Activated CD8-positive, alpha-beta memory T cell treated with anti-CD3 and anti-CD28 coated beads, Interleukin-2, amount 10 ng/mL, durations not matched to agents 7 days and 5 days (primary cell): Measurements from ENCODE around the gene KIAA0753. TPM values are rescaled to one million over a fixed set of nuclear protein-coding genes. Genes with fewer than 3 reads are reported as not detected.

Experiments used
- ATAC-seq: fragments of 150-1000 bp; cut with Tn5 transposase; one replicate; pipeline ENCODE4 v1.10.0; 2021; ENCODE audit warnings: moderate library complexity
- CTCF ChIA-PET: fragments of 350-600 bp; sonication (Branson Sonifier 250); formaldehyde crosslinking; loops from one replicate; lab custom pipeline; 2021; ENCODE audit warnings: antibody characterized with exemption; lab: Charles Lee
- DNase-seq: peaks from one replicate; pipeline ENCODE4 v3.0.0-alpha.2; 2020
- H3K27ac Mint-ChIP-seq: one replicate; pipeline ENCODE4 v1.8.0; 2021; ENCODE audit warnings: mild to moderate bottlenecking, mixed read lengths
- H3K27me3 Mint-ChIP-seq: one replicate; pipeline ENCODE4 v1.8.0; 2021; ENCODE audit warnings: mixed read lengths
- H3K36me3 Mint-ChIP-seq: one replicate; pipeline ENCODE4 v1.8.0; 2021; ENCODE audit warnings: mild to moderate bottlenecking, mixed read lengths
- H3K4me1 Mint-ChIP-seq: one replicate; pipeline ENCODE4 v1.8.0; 2021; ENCODE audit warnings: mixed read lengths
- H3K4me3 Mint-ChIP-seq: one replicate; pipeline ENCODE4 v1.8.0; 2021; ENCODE audit warnings: mild to moderate bottlenecking, moderate library complexity, mixed read lengths
- H3K9me3 Mint-ChIP-seq: one replicate; pipeline ENCODE4 v1.8.0; 2022; ENCODE audit warnings: low read depth, mixed read lengths
- total RNA-seq, 2 experiments: library from RNA; stranded (reverse); gene quantifications; one replicate each; pipeline ENCODE4 v1.2.3, GENCODE V29; 2021

The KIAA0753 gene
- total RNA-seq, 2 experiments from 2014 or later = 16.5 to 18.0 TPM

GRCh38 chr17:6549384-6550036 is 91.0 kb downstream of the KIAA0753 start:
- DNase-seq (no peak), ATAC-seq (no peak)
- Mint-ChIP-seq H3K27me3 (peaks cover 27% of the 10 kb centered on the region), H3K27ac (no peak overlapping the region), H3K4me3 (no peak overlapping the region), H3K4me1 (peaks cover 18% of the 10 kb centered on the region), H3K9me3 (no peaks in the 10 kb centered on the region), H3K36me3 (no peaks in the 10 kb centered on the region)
- CTCF ChIA-PET = interaction anchor here (2.2 kb wide), 1 partner anchor 76 kb away, joined by 12 read pairs; no protein-coding TSS in a partner anchor

GRCh38 chr17:6548578-6549330 is 91.8 kb downstream of the KIAA0753 start:
- H3K27me3 Mint-ChIP-seq = peaks cover 19% of the 10 kb centered on the region
- H3K36me3 Mint-ChIP-seq = no peaks in the 10 kb centered on the region
- ATAC-seq (peak; percentile 85), DNase-seq (peak; percentile 71)
- no peak overlapping the region for H3K4me3 Mint-ChIP-seq
- H3K27ac Mint-ChIP-seq = no peak overlapping the region
- CTCF ChIA-PET = interaction anchor here (2.2 kb wide), 1 partner anchor 76 kb away, joined by 12 read pairs; no protein-coding TSS in a partner anchor
- no peaks in the 10 kb centered on the region for H3K9me3 Mint-ChIP-seq
- H3K4me1 Mint-ChIP-seq = peaks cover 18% of the 10 kb centered on the region

GRCh38 chr17:6548034-6548433 is 92.5 kb downstream of the KIAA0753 start:
- Mint-ChIP-seq H3K9me3 (no peaks in the 10 kb centered on the region), H3K36me3 (no peaks in the 10 kb centered on the region), H3K4me3 (no peak overlapping the region), H3K27ac (no peak overlapping the region), H3K4me1 (peaks cover 18% of the 10 kb centered on the region), H3K27me3 (peaks cover 12% of the 10 kb centered on the region)
- ATAC-seq (no peak), DNase-seq (no peak)
- CTCF ChIA-PET = interaction anchor here (2.2 kb wide), 1 partner anchor 75 kb away, joined by 12 read pairs; no protein-coding TSS in a partner anchor

DNA sequence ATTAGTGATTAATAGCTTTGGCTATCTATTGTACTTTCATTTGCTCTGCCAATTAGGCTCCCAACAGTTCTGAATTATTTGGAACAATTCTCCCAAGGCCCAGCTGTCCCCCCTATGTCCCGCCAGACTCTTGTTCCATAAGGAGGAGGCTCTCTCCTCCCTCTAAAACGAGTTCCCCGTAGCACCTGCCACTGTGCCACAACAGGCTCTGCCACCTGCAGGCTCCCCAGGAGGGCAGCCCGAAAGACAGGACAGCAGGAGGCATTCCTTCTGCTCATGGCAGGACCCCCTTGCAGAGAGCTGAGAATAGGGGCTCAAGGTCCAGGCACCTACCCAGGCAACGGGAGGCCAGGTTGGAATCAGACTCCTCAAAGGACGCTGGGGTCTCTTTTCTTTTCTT is 93.2 kb downstream of the KIAA0753 start:
- Mint-ChIP-seq H3K27me3 (peaks cover 9% of the 10 kb centered on the region), H3K4me3 (no peak overlapping the region), H3K4me1 (peaks cover 18% of the 10 kb centered on the region), H3K36me3 (no peaks in the 10 kb centered on the region), H3K27ac (no peak overlapping the region), H3K9me3 (no peaks in the 10 kb centered on the region)
- DNase-seq = no peak
- CTCF ChIA-PET = interaction anchor here (2.2 kb wide), 1 partner anchor 74 kb away, joined by 12 read pairs; no protein-coding TSS in a partner anchor
- no peak for ATAC-seq

- DNase-seq (no peak), ATAC-seq (no peak)
- CTCF ChIA-PET = no interaction called here
- Mint-ChIP-seq H3K4me3 (no peak overlapping the region), H3K4me1 (peaks cover 18% of the 10 kb centered on the region), H3K27ac (no peak overlapping the region), H3K9me3 (no peaks in the 10 kb centered on the region), H3K36me3 (no peaks in the 10 kb centered on the region), H3K27me3 (peaks cover 9% of the 10 kb centered on the region)
Measured at GRCh38 chr17:6546069-6546718, 94.3 kb downstream of the KIAA0753 start.

GRCh38 chr17:6545291-6545690 is 95.2 kb downstream of the KIAA0753 start:
- Mint-ChIP-seq H3K27me3 (peaks cover 9% of the 10 kb centered on the region), H3K4me1 (peaks cover 18% of the 10 kb centered on the region), H3K27ac (no peak overlapping the region), H3K4me3 (no peak overlapping the region), H3K9me3 (no peaks in the 10 kb centered on the region), H3K36me3 (no peaks in the 10 kb centered on the region)
- ATAC-seq (no peak), DNase-seq (no peak)
- CTCF ChIA-PET = no interaction called here

DNA sequence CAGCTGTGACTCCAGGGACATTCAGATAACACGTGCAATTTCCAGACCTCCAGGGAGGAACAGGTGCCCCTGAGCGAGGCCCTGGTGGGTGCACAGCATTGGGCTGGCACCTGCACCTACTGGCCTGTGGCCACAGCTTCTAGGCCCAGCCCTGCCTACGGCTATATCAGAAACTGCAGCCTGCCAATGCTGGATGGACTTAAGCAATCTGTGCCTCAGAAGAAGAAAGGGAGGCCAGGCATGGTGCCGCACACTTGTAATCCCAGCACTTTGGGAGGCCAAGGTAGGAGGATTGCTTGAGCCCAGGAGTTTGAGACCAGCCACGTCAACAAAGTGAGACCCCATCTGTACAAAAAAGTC is 96.5 kb downstream of the KIAA0753 start:
- ATAC-seq (no peak), DNase-seq (no peak)
- H3K27me3 Mint-ChIP-seq = peaks cover 9% of the 10 kb centered on the region
- H3K4me3 Mint-ChIP-seq = no peak overlapping the region
- CTCF ChIA-PET = no interaction called here
- H3K9me3 Mint-ChIP-seq = no peaks in the 10 kb centered on the region
- peaks cover 15% of the 10 kb centered on the region for H3K4me1 Mint-ChIP-seq
- no peak overlapping the region for H3K27ac Mint-ChIP-seq
- no peaks in the 10 kb centered on the region for H3K36me3 Mint-ChIP-seq

- no peak for ATAC-seq
- Mint-ChIP-seq H3K4me3 (no peak overlapping the region), H3K9me3 (no peaks in the 10 kb centered on the region), H3K36me3 (no peaks in the 10 kb centered on the region), H3K27me3 (peaks cover 9% of the 10 kb centered on the region), H3K4me1 (peaks cover 9% of the 10 kb centered on the region), H3K27ac (no peak overlapping the region)
- CTCF ChIA-PET = no interaction called here
- DNase-seq = no peak
Measured at GRCh38 chr17:6543079-6544010, 97.2 kb downstream of the KIAA0753 start.

DNA sequence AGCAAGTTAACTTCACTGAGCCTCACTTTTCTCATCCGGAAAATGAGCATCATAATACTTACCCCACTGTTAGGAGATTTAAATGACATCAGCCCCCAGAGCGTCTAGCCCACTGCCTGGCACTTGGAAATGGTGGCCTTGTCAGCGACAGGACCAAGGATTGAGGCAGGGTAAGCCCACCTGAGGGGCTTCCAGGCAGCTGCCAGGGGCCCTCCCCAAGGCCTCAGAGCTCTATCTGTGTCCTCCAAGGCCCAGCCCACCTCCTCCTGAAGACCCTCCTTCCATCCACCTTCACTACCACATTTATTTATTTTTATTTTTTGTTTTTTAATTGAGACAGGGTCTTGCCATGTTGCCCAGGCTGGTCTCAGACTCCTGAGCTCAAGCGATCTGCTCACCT is 97.9 kb downstream of the KIAA0753 start:
- DNase-seq = no peak
- ATAC-seq = no peak
- no peak overlapping the region for H3K4me3 Mint-ChIP-seq
- CTCF ChIA-PET = no interaction called here
- H3K36me3 Mint-ChIP-seq = no peaks in the 10 kb centered on the region
- H3K4me1 Mint-ChIP-seq = peaks cover 5% of the 10 kb centered on the region
- H3K27me3 Mint-ChIP-seq = peaks cover 9% of the 10 kb centered on the region
- no peaks in the 10 kb centered on the region for H3K9me3 Mint-ChIP-seq
- H3K27ac Mint-ChIP-seq = no peak overlapping the region

DNA sequence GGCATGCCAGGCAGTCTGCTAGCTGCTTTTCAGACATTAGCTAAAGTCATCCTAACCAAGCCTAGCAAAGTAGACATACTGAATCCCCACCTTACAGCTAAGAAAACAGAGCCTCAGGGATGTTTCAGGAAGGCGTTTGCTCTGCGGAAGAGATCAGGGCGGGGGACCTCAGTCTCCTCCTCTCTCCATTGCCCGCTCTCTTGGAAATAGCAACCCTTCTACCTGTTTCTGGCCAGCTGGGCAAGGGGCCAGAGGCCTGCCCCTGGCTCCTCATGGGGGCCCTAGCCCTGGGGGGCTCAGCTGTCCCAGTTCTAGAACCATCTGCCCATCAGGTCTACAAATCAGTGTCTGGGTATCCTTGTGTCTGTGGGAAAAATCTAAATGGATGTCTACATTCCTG is 98.6 kb downstream of the KIAA0753 start:
- Mint-ChIP-seq H3K4me1 (peaks cover 5% of the 10 kb centered on the region), H3K27me3 (peaks cover 5% of the 10 kb centered on the region), H3K9me3 (no peaks in the 10 kb centered on the region), H3K36me3 (no peaks in the 10 kb centered on the region), H3K4me3 (no peak overlapping the region), H3K27ac (no peak overlapping the region)
- CTCF ChIA-PET = no interaction called here
- no peak for ATAC-seq
- DNase-seq = no peak

- H3K4me1 Mint-ChIP-seq = no peaks in the 10 kb centered on the region
- ATAC-seq (no peak), DNase-seq (no peak)
- H3K36me3 Mint-ChIP-seq = no peaks in the 10 kb centered on the region
- no peak overlapping the region for H3K4me3 Mint-ChIP-seq
- CTCF ChIA-PET = no interaction called here
- no peaks in the 10 kb centered on the region for H3K27me3 Mint-ChIP-seq
- H3K27ac Mint-ChIP-seq = no peak overlapping the region
- H3K9me3 Mint-ChIP-seq = no peaks in the 10 kb centered on the region
Measured at GRCh38 chr17:6539871-6540270, 100.6 kb downstream of the KIAA0753 start.

DNA sequence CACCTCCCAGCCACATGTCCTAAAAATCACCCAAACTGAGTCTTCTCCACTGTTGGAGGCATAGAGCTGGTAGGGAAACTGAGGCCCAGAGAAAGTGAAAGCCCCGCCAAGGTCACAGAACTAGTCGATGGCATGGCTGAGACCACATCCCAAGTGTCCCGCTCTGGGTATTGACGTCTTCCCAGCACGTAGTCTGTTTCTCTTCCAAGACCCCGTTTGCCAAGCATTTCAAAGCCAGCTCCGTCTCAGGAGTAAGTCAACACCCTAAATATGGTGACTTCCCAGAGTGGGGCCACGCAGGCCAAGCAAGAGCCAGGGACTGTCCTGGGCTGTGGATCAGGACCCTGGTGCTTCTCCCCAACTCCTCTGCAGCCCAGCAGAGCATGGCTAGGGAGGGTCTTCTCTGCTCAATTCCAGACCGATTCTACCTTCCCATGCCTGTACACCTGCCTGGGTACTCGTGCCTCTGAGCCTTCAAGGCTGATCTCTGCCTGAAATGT is 103.9 kb downstream of the KIAA0753 start:
- DNase-seq (no peak), ATAC-seq (no peak)
- Mint-ChIP-seq H3K9me3 (no peaks in the 10 kb centered on the region), H3K36me3 (no peaks in the 10 kb centered on the region), H3K4me3 (no peak overlapping the region), H3K27ac (peak overlapping the region; percentile 7), H3K27me3 (no peaks in the 10 kb centered on the region), H3K4me1 (no peaks in the 10 kb centered on the region)
- CTCF ChIA-PET = no interaction called here

GRCh38 chr17:6536053-6536452 is 104.5 kb downstream of the KIAA0753 start:
- no peak overlapping the region for H3K27ac Mint-ChIP-seq
- no peak for ATAC-seq

More at GRCh38 chr17:6536053-6536452, 104.5 kb downstream of the KIAA0753 start:
- Mint-ChIP-seq H3K27me3 (no peaks in the 10 kb centered on the region), H3K4me1 (no peaks in the 10 kb centered on the region), H3K4me3 (no peak overlapping the region), H3K36me3 (no peaks in the 10 kb centered on the region), H3K9me3 (no peaks in the 10 kb centered on the region)
- CTCF ChIA-PET = no interaction called here
- DNase-seq = no peak
